Measurements from ENCODE around the gene CCR6. TPM values are rescaled to one million over a fixed set of nuclear protein-coding genes. Genes with fewer than 3 reads are reported as not detected.
A peak's percentile ranks its signal among the peaks of the same experiment; 100 is the strongest.
"Not testable (repeated sequence)": the region's sequence is repeated elsewhere in the genome, so short reads cannot be mapped to it uniquely, and the experiment has no call there.

CCR6 gene
- total RNA-seq, 2 experiments from 2014 or later: 0.23 TPM; not detected in 1

- Mint-ChIP-seq H3K4me3 (no peak overlapping the region), H3K27me3 (no peaks in the 10 kb centered on the region), H3K4me1 (ENCODE audit: low read depth) (peaks cover 24% of the 10 kb centered on the region), H3K27ac (peak overlapping the region; percentile 57), H3K36me3 (ENCODE audit: low read depth) (no peaks in the 10 kb centered on the region), H3K9me3 (no peaks in the 10 kb centered on the region)
- TF ChIP-seq CTCF (IDR thresholded peaks at IDR 0.05): peak; percentile 46
- ATAC-seq: peak; percentile 100
- ChIA-PET POLR2A (no interaction called here), CTCF (interaction anchor here (1.0 kb wide), 1 partner anchor 19 kb away, joined by 3 read pairs; no protein-coding TSS in a partner anchor)
- intact Hi-C loops (cut with micrococcal nuclease): no loop called here
- peak; percentile 88 for DNase-seq
Observed at GRCh38 chr6:167079853-167080297, 43.0 kb upstream of the CCR6 start.

GRCh38 chr6:167087857-167088354 is 35.0 kb upstream of the CCR6 start:
- Mint-ChIP-seq H3K27me3 (no peaks in the 10 kb centered on the region), H3K4me1 (ENCODE audit: low read depth) (peaks cover 23% of the 10 kb centered on the region), H3K27ac (no peak overlapping the region), H3K36me3 (ENCODE audit: low read depth) (peaks cover 3% of the 10 kb centered on the region), H3K4me3 (no peak overlapping the region), H3K9me3 (peaks cover 9% of the 10 kb centered on the region)
- intact Hi-C loops (cut with micrococcal nuclease): no loop called here
- CTCF ChIA-PET: no interaction called here
- no peak for DNase-seq
- POLR2A ChIA-PET: interaction anchor here (0.9 kb wide), 1 partner anchor 52 kb away, joined by 3 read pairs; no protein-coding TSS in a partner anchor
- no peak for TF ChIP-seq CTCF (IDR thresholded peaks at IDR 0.05)
- ATAC-seq: no peak

- CTCF ChIA-PET; DNase-seq; H3K4me3 Mint-ChIP-seq; H3K9me3 Mint-ChIP-seq; H3K36me3 Mint-ChIP-seq (ENCODE audit: low read depth); intact Hi-C loops (cut with micrococcal nuclease); ATAC-seq; H3K27me3 Mint-ChIP-seq; H3K27ac Mint-ChIP-seq: not testable (repeated sequence)
- peaks cover 31% of the 10 kb centered on the region for H3K4me1 Mint-ChIP-seq (ENCODE audit: low read depth)
- POLR2A ChIA-PET: interaction anchor here (0.9 kb wide), 1 partner anchor 53 kb away, joined by 3 read pairs; no protein-coding TSS in a partner anchor
Observed at GRCh38 chr6:167088741-167089140, 34.2 kb upstream of the CCR6 start.

GRCh38 chr6:167089243-167090142 is 33.4 kb upstream of the CCR6 start:
- Mint-ChIP-seq H3K27me3 (no peaks in the 10 kb centered on the region), H3K4me3 (no peak overlapping the region), H3K27ac (no peak overlapping the region), H3K4me1 (ENCODE audit: low read depth) (peaks cover 39% of the 10 kb centered on the region), H3K36me3 (ENCODE audit: low read depth) (peaks cover 3% of the 10 kb centered on the region), H3K9me3 (peaks cover 9% of the 10 kb centered on the region)
- ChIA-PET POLR2A (no interaction called here), CTCF (interaction anchor here (0.9 kb wide), 2 partner anchors 42 to 315 kb away, joined by 3 read pairs; no protein-coding TSS in a partner anchor)
- no peak for DNase-seq
- no peak for ATAC-seq
- TF ChIP-seq CTCF (IDR thresholded peaks at IDR 0.05): no peak
- intact Hi-C loops (cut with micrococcal nuclease): loop anchor here (5.0 kb wide), 1 partner anchor 32 kb away; no protein-coding TSS in a partner anchor

- Mint-ChIP-seq H3K4me1 (ENCODE audit: low read depth) (peaks cover 46% of the 10 kb centered on the region), H3K27ac (no peak overlapping the region), H3K36me3 (ENCODE audit: low read depth) (peaks cover 3% of the 10 kb centered on the region), H3K27me3 (no peaks in the 10 kb centered on the region), H3K9me3 (peaks cover 9% of the 10 kb centered on the region), H3K4me3 (no peak overlapping the region)
- ChIA-PET POLR2A (no interaction called here), CTCF (interaction anchor here (0.8 to 0.9 kb wide), 3 partner anchors 40 to 315 kb away, joined by 3 read pairs; no protein-coding TSS in a partner anchor)
- DNase-seq (no peak), ATAC-seq (no peak)
- intact Hi-C loops (cut with micrococcal nuclease): loop anchor here (5.0 kb wide), 1 partner anchor 33 kb away; no protein-coding TSS in a partner anchor
- no peak for TF ChIP-seq CTCF (IDR thresholded peaks at IDR 0.05)
Observed at GRCh38 chr6:167090171-167090570, 32.7 kb upstream of the CCR6 start.
